ENCODE results near the gene PALLD. TPM values are rescaled to one million over a fixed set of nuclear protein-coding genes. Genes with fewer than 3 reads are reported as not detected.

Gene PALLD
- total RNA-seq, 4 donors from 2014 or later: 1,903 to 3,507 (median 2,130) TPM

DNA sequence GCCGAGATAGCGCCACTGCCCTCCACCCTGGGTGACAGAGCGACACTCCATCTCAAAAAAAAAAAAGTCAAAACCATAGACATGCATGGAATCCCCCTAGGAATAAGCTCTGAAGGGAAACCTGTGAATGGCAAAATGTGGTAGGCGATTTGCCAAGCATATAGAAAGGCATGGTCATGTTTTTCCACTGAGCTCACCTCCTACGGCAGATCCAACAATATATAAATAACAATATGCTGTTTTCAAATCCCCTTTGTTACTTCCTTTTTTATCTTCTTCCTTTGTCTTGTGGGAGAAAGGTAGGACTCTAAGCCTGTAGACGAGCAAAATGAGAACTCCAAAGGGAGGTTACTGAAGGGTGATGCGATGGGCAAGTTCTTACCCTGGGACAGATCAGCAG is 219.0 kb downstream of the PALLD start:
- Histone ChIP-seq H3K9me3 (no peaks in the 10 kb centered on the region), H3K4me1 (peaks cover 40 to 64% (median 52%) of the 10 kb centered on the region in 4 donors), H3K27me3 (no peaks in the 10 kb centered on the region), H3K36me3 (no peaks in the 10 kb centered on the region), H3K4me3 (no peak overlapping the region), H3K27ac (replicated peaks in 1 of 4) (peak overlapping the region; percentile 80 to 88 (median 88))
- DNase-seq (ENCODE audit: extremely low spot score): no peak
- 81% methylated on average over 7 of the region's 7 CpGs for WGBS
- no peak for TF ChIP-seq POLR2A (IDR thresholded peaks at IDR 0.05; ENCODE audit: low read depth)
- TF ChIP-seq POLR2AphosphoS5 (IDR thresholded peaks at IDR 0.05): no peak
- TF ChIP-seq EP300 (IDR thresholded peaks at IDR 0.05): no peak
- TF ChIP-seq, protein P1, sequence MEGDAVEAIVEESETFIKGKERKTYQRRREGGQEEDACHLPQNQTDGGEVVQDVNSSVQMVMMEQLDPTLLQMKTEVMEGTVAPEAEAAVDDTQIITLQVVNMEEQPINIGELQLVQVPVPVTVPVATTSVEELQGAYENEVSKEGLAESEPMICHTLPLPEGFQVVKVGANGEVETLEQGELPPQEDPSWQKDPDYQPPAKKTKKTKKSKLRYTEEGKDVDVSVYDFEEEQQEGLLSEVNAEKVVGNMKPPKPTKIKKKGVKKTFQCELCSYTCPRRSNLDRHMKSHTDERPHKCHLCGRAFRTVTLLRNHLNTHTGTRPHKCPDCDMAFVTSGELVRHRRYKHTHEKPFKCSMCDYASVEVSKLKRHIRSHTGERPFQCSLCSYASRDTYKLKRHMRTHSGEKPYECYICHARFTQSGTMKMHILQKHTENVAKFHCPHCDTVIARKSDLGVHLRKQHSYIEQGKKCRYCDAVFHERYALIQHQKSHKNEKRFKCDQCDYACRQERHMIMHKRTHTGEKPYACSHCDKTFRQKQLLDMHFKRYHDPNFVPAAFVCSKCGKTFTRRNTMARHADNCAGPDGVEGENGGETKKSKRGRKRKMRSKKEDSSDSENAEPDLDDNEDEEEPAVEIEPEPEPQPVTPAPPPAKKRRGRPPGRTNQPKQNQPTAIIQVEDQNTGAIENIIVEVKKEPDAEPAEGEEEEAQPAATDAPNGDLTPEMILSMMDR (IDR thresholded peaks at IDR 0.05): no peak
- intact Hi-C loops (cut with DNase I): loop anchor here (5.0 kb wide), 1 partner anchor 96 kb away; no protein-coding TSS in a partner anchor

DNA sequence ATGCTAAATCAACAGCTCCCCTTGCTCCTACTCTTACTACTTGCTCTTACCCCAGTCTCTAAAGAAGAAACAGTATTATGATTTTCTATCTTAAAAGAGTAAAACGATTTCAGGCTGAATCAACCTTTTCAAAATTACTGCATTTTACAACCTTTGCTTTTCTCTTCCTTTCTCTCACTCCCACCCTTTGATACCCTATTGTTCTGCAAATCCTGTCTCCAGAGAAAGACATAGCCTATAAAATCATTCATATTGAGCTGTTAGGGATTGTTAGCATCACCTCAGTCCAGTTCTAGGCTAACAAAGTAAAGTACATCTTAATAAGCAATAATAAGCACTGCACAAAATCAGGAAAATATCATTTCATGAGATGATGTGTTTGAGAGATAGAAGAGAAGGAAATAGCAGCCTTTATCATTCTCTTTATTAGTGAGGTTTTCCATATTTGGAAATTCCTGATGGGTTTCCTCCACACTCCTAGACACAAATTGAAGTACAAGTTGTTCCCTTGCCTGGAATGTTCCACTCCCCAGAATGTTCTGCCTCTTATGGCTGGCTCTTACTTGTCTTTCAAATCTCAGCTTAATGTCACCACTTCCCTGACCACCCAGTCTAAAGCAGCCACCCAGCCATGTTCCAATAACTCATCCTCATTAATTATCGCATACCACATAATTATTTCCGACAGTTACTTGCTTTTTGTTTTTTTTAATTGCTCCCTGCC is 219.7 kb downstream of the PALLD start:
- Histone ChIP-seq H3K36me3 (no peaks in the 10 kb centered on the region), H3K27ac (replicated peaks in 1 of 4) (peak overlapping the region; percentile 80 to 88 (median 88)), H3K4me3 (no peak overlapping the region), H3K4me1 (peaks cover 35 to 58% (median 46%) of the 10 kb centered on the region in 4 donors), H3K27me3 (no peaks in the 10 kb centered on the region), H3K9me3 (no peaks in the 10 kb centered on the region)
- DNase-seq (ENCODE audit: extremely low spot score): no peak
- TF ChIP-seq, protein P1 (IDR thresholded peaks at IDR 0.05): no peak
- peak; percentile 97 for TF ChIP-seq EP300 (IDR thresholded peaks at IDR 0.05)
- TF ChIP-seq POLR2AphosphoS5 (IDR thresholded peaks at IDR 0.05): peak; percentile 83 to 90
- no peak for TF ChIP-seq POLR2A (IDR thresholded peaks at IDR 0.05; ENCODE audit: low read depth)
- WGBS: 80% methylated on average over 3 of the region's 3 CpGs
- intact Hi-C loops (cut with DNase I): loop anchor here (5.0 kb wide), 1 partner anchor 96 kb away; no protein-coding TSS in a partner anchor

DNA sequence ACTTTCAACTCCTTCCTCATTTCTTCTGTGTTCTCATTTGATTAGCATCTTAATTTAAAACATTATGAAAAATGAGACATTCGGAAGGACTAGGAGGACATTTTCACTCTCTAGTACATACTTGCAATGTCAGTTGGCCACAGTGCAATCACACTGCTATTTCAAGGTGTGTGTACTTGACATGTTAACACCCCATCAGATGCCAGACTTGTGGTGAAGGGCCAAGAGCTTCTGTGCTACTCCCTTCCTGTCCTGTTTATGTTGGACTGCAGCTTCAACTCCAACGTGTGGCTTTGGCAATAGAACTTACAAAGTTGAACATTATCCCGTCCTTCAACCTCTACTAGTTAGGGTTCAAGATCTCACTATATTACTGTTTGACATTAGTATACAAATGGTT is 221.0 kb downstream of the PALLD start:
- H3K4me1 ChIP-seq: peaks cover 27 to 58% (median 44%) of the 10 kb centered on the region in 4 donors
- no peaks in the 10 kb centered on the region for H3K36me3 ChIP-seq
- H3K4me3 ChIP-seq: no peak overlapping the region
- H3K9me3 ChIP-seq: no peaks in the 10 kb centered on the region
- no peaks in the 10 kb centered on the region for H3K27me3 ChIP-seq
- intact Hi-C loops (cut with DNase I): loop anchor here (5.0 kb wide), 1 partner anchor 94 kb away; no protein-coding TSS in a partner anchor
- TF ChIP-seq, protein P1 (IDR thresholded peaks at IDR 0.05): no peak
- TF ChIP-seq POLR2A (IDR thresholded peaks at IDR 0.05; ENCODE audit: low read depth): no peak
- peak; percentile 75 for TF ChIP-seq EP300 (IDR thresholded peaks at IDR 0.05)
- peak; percentile 82 to 92 for TF ChIP-seq POLR2AphosphoS5 (IDR thresholded peaks at IDR 0.05)
- DNase-seq (ENCODE audit: extremely low spot score): no peak
- WGBS: 32% methylated on average over 3 of the region's 3 CpGs
- peak overlapping the region; percentile 80 to 88 (median 88) for H3K27ac ChIP-seq (replicated peaks in 1 of 4)

DNA sequence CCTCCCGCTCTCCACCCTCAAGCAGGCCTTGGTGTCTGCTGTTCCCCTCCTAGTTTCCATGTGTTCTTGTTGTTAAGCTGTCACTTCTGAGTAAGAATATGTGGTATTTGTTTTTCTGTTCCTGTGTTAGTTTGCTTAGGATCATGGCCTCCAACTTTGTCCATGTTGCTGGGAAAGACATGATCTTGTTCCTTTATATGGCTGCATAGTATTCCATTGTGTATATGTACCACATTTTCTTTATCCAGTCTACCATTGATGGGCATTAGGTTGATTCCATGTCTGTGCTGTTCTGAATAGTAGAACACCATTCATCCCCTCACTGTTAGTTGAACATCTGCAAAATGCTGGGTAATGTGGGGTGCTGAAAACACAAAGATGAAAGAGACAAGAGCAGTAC is 222.9 kb downstream of the PALLD start:
- H3K4me1 ChIP-seq: peaks cover 27 to 62% (median 52%) of the 10 kb centered on the region in 4 donors
- intact Hi-C loops (cut with DNase I): loop anchor here (5.0 kb wide), 1 partner anchor 93 kb away; no protein-coding TSS in a partner anchor
- WGBS: 100% methylated on average over 1 of the region's 1 CpG

More for the DNA sequence above, 222.9 kb downstream of the PALLD start:
- no peaks in the 10 kb centered on the region for H3K9me3 ChIP-seq
- TF ChIP-seq, protein P1 (IDR thresholded peaks at IDR 0.05): no peak
- TF ChIP-seq POLR2A (IDR thresholded peaks at IDR 0.05; ENCODE audit: low read depth): no peak
- DNase-seq (ENCODE audit: extremely low spot score): no peak
- no peaks in the 10 kb centered on the region for H3K36me3 ChIP-seq
- no peak overlapping the region for H3K4me3 ChIP-seq
- no peaks in the 10 kb centered on the region for H3K27me3 ChIP-seq
- H3K27ac ChIP-seq (replicated peaks in 1 of 4): no peak overlapping the region
